SH-SY5Y (cell line): ENCODE results near the gene HPS4.

Experiments used
- GATA2 ChIP-seq: IDR thresholded peaks from 2 replicates; pipeline ENCODE4 v1.6.1; 2011; ENCODE audit warnings: mild to moderate bottlenecking, low read depth, low read length
- GATA3 ChIP-seq: IDR thresholded peaks from 2 replicates; pipeline ENCODE4 v1.6.1; 2011; ENCODE audit warnings: low read depth, mild to moderate bottlenecking, low read length, moderate library complexity

Gene HPS4

GRCh38 chr22:26429458-26430286 is 53.9 kb downstream of the HPS4 start:
- TF ChIP-seq GATA3 (no peak), GATA2 (no peak)

GRCh38 chr22:26428515-26429457 is 54.8 kb downstream of the HPS4 start, which contains the start of gene ASPHD2:
Gene ASPHD2, plus strand, starts transcription at chr22:26429260. Its CDS starts 4,356 bp downstream, at chr22:26433616.
- TF ChIP-seq GATA3 = no peak
- no peak for TF ChIP-seq GATA2

GRCh38 chr22:26426924-26427323 is 56.7 kb downstream of the HPS4 start:
- TF ChIP-seq GATA3 (no peak), GATA2 (no peak)

GRCh38 chr22:26418620-26419019 is 65.0 kb downstream of the HPS4 start:
- TF ChIP-seq GATA3 = no peak
- no peak for TF ChIP-seq GATA2

- TF ChIP-seq GATA2 (no peak), GATA3 (no peak)
Observed at GRCh38 chr22:26417406-26417805, 66.2 kb downstream of the HPS4 start.

GRCh38 chr22:26416670-26417276 is 66.8 kb downstream of the HPS4 start:
- TF ChIP-seq GATA2 (no peak), GATA3 (no peak)

GRCh38 chr22:26416256-26416655 is 67.3 kb downstream of the HPS4 start:
- TF ChIP-seq GATA3 = no peak
- no peak for TF ChIP-seq GATA2

- no peak for TF ChIP-seq GATA2
- TF ChIP-seq GATA3 = no peak
Observed at GRCh38 chr22:26414347-26414746, 69.2 kb downstream of the HPS4 start.

GRCh38 chr22:26410386-26410785 is 73.2 kb downstream of the HPS4 start:
- no peak for TF ChIP-seq GATA2
- TF ChIP-seq GATA3 = no peak

- TF ChIP-seq GATA3 = no peak
- no peak for TF ChIP-seq GATA2
Observed at GRCh38 chr22:26409719-26410335, 73.8 kb downstream of the HPS4 start.

- no peak for TF ChIP-seq GATA3
- no peak for TF ChIP-seq GATA2
Observed at GRCh38 chr22:26406118-26406517, 77.5 kb downstream of the HPS4 start.

GRCh38 chr22:26404851-26405421 is 78.6 kb downstream of the HPS4 start:
- TF ChIP-seq GATA3 (no peak), GATA2 (no peak)

- TF ChIP-seq GATA3 (no peak), GATA2 (no peak)
Observed at GRCh38 chr22:26401726-26402125, 81.9 kb downstream of the HPS4 start.
